A673 (cell line): ENCODE measurements around the gene CDIP1. TPM values are rescaled to one million over a fixed set of nuclear protein-coding genes. Genes with fewer than 3 reads are reported as not detected.

Source experiments
- BruUV-seq: library from RNA; stranded (reverse); fragments of 400-500 nt; replicated peaks from 2 replicates; lab custom pipeline; 2021; lab: Mats Ljungman, UMichigan
- CTCF ChIA-PET: fragments of 300-600 bp; sonication (Branson Sonifier 250); formaldehyde crosslinking; loops from one replicate; lab custom pipeline; 2022; ENCODE audit warnings: antibody characterized with exemption; lab: Charles Lee
- POLR2A ChIA-PET: fragments of 300-600 bp; sonication (Branson Sonifier 250); formaldehyde crosslinking; loops from one replicate; lab custom pipeline; 2022; ENCODE audit warnings: antibody characterized with exemption; ENCODE audit not compliant: low non-redundant PET; lab: Charles Lee
- DNase-seq: peaks from one replicate; pipeline ENCODE4 v3.0.0-alpha.2; 2015; ENCODE audit warnings: low spot score
- H3K27ac ChIP-seq: fragments of 200-600 bp; sonication (generic); 2 replicates; pipeline ENCODE4 v1.5.1; 2016; ENCODE audit warnings: mixed run types, low read depth, mild to moderate bottlenecking, mixed read lengths, antibody characterized with exemption, low read length; ENCODE audit not compliant: poor library complexity, severe bottlenecking
- H3K27me3 ChIP-seq: fragments of 200-600 bp; sonication (generic); replicated peaks from 2 replicates; pipeline ENCODE4 v1.6.1; 2017; ENCODE audit warnings: mixed run types, low read depth, mild to moderate bottlenecking, mixed read lengths, antibody characterized with exemption, low read length; ENCODE audit not compliant: insufficient read depth, poor library complexity
- H3K36me3 ChIP-seq: fragments of 200-600 bp; sonication (generic); 2 replicates; pipeline ENCODE4 v1.6.1; 2016; ENCODE audit warnings: mixed run types, mild to moderate bottlenecking, mixed read lengths, antibody characterized with exemption, low read length; ENCODE audit not compliant: insufficient read depth, poor library complexity, severe bottlenecking
- H3K4me1 ChIP-seq: fragments of 200-600 bp; sonication (generic); 2 replicates; pipeline ENCODE4 v1.6.1; 2017; ENCODE audit warnings: mixed run types, mild to moderate bottlenecking, mixed read lengths, antibody characterized with exemption, low read length; ENCODE audit not compliant: insufficient read depth, poor library complexity, severe bottlenecking
- H3K4me3 ChIP-seq: fragments of 200-600 bp; sonication (generic); 2 replicates; pipeline ENCODE4 v1.5.1; 2016; ENCODE audit warnings: low read depth, mixed run types, mild to moderate bottlenecking, mixed read lengths, low read length; ENCODE audit not compliant: poor library complexity, severe bottlenecking
- H3K9me3 ChIP-seq: fragments of 200-600 bp; sonication (generic); 2 replicates; pipeline ENCODE4 v1.6.1; 2016; ENCODE audit warnings: mixed run types, low read depth, mild to moderate bottlenecking, mixed read lengths, antibody characterized with exemption, low read length; ENCODE audit not compliant: poor library complexity, severe bottlenecking
- CTCF ChIP-seq: fragments of 300-800, 200-600 bp; sonication (generic); conservative IDR thresholded peaks from 2 replicates; pipeline ENCODE4 v1.5.1; 2017; ENCODE audit warnings: low read depth, mild to moderate bottlenecking, antibody characterized with exemption, low read length, moderate library complexity, mixed read lengths
- EZH2 ChIP-seq: fragments of 200-600 bp; sonication (generic); IDR thresholded peaks from 2 replicates; pipeline ENCODE4 v1.6.1; 2017; ENCODE audit warnings: borderline replicate concordance, low read depth, mild to moderate bottlenecking, mixed read lengths, antibody characterized with exemption, low read length; ENCODE audit not compliant: poor library complexity, severe bottlenecking
- intact Hi-C: fragments of 100-400 bp; cut with micrococcal nuclease; formaldehyde crosslinking; loops from one replicate; pipeline ENCODE4 v1.10.0; 2022; ENCODE audit not compliant: unreplicated experiment
- total RNA-seq: library from RNA; stranded (reverse); gene quantifications from 2 replicates; pipeline ENCODE4 v1.2.3, GENCODE V29; 2021

Gene CDIP1
- total RNA-seq, 1 experiment from 2014 or later, result 12.8 TPM

GRCh38 chr16:4535627-4536108, 2.9 kb downstream of the CDIP1 start:
- H3K4me3 ChIP-seq, result no peak overlapping the region
- peaks cover 14% of the 10 kb centered on the region for H3K9me3 ChIP-seq
- BruUV-seq, result no TSS peak
- POLR2A ChIA-PET, result no interaction called here
- intact Hi-C loops, result no loop called here
- TF ChIP-seq CTCF (no peak), EZH2 (no peak)
- CTCF ChIA-PET, result no interaction called here
- DNase-seq, result no peak
- no peak overlapping the region for H3K27ac ChIP-seq
- H3K27me3 ChIP-seq, result no peaks in the 10 kb centered on the region
- peaks cover 3% of the 10 kb centered on the region for H3K4me1 ChIP-seq
- no peaks in the 10 kb centered on the region for H3K36me3 ChIP-seq

GRCh38 chr16:4534151-4534790, 4.3 kb downstream of the CDIP1 start:
- peaks cover 3% of the 10 kb centered on the region for H3K4me1 ChIP-seq
- TF ChIP-seq CTCF, result no peak
- no peak for TF ChIP-seq EZH2
- H3K4me3 ChIP-seq, result no peak overlapping the region
- H3K27ac ChIP-seq, result no peak overlapping the region
- no peaks in the 10 kb centered on the region for H3K27me3 ChIP-seq
- ChIA-PET CTCF (no interaction called here), POLR2A (interaction anchor here (0.7 kb wide), 1 partner anchor 12 kb away, joined by 5 read pairs; no protein-coding TSS in a partner anchor)
- peaks cover 5% of the 10 kb centered on the region for H3K9me3 ChIP-seq
- no peak for DNase-seq
- BruUV-seq, result no TSS peak
- no peaks in the 10 kb centered on the region for H3K36me3 ChIP-seq
- intact Hi-C loops, result no loop called here

GRCh38 chr16:4533490-4533889, 5.1 kb downstream of the CDIP1 start:
- no peaks in the 10 kb centered on the region for H3K27me3 ChIP-seq
- no peak for TF ChIP-seq EZH2
- TF ChIP-seq CTCF, result no peak
- no peak overlapping the region for H3K4me3 ChIP-seq
- ChIA-PET POLR2A (no interaction called here), CTCF (no interaction called here)
- no TSS peak for BruUV-seq
- DNase-seq, result no peak
- H3K9me3 ChIP-seq, result no peaks in the 10 kb centered on the region
- intact Hi-C loops, result no loop called here
- H3K27ac ChIP-seq, result no peak overlapping the region
- H3K4me1 ChIP-seq, result peaks cover 3% of the 10 kb centered on the region
- H3K36me3 ChIP-seq, result no peaks in the 10 kb centered on the region
